Ascending aorta (tissue), 2 donors: ENCODE measurements around the gene NDUFA3. TPM values are rescaled to one million over a fixed set of nuclear protein-coding genes. Genes with fewer than 3 reads are reported as not detected.

ENCODE experiments used
- DNase-seq, 2 donors: peaks; one replicate each; pipeline ENCODE4 v3.0.0-alpha.2; 2019; ENCODE audit warnings: low spot score in 2 of 2
- H3K27ac ChIP-seq, 2 donors: fragments of 200-600 bp; sonication (generic); one replicate each; pipeline ENCODE4 v1.5.1; 2016 to 2017; ENCODE audit warnings: mild to moderate bottlenecking in 1 of 2
- H3K27me3 ChIP-seq: fragments of 200-600 bp; sonication (generic); one replicate; pipeline ENCODE4 v1.5.1; 2017
- H3K36me3 ChIP-seq, 2 donors: fragments of 200-600 bp; sonication (generic); one replicate each; pipeline ENCODE4 v1.5.1; 2016
- H3K4me1 ChIP-seq, 2 donors: fragments of 200-600 bp; sonication (generic); one replicate each; pipeline ENCODE4 v1.5.1; 2016 to 2017; ENCODE audit warnings: mild to moderate bottlenecking in 1 of 2
- H3K4me3 ChIP-seq, 2 donors: fragments of 200-600 bp; sonication (generic); one replicate each; pipeline ENCODE4 v1.5.1; 2016 to 2017; ENCODE audit warnings: mild to moderate bottlenecking in 1 of 2
- H3K9me3 ChIP-seq, 2 donors: fragments of 200-600 bp; sonication (generic); one replicate each; pipeline ENCODE4 v1.5.1; 2016
- intact Hi-C: fragments of 100-400 bp; cut with DNase I; formaldehyde crosslinking; loops from one replicate; pipeline ENCODE4 v1.15.1; 2023
- total RNA-seq: library from RNA; depleted of rRNA; stranded (reverse); fragments of >200 nt; gene quantifications from one replicate; pipeline ENCODE4 v1.1.0, GENCODE V29; 2016
- TF ChIP-seq, protein P1 (sequence below), 3 experiments: fragments of 200-600 bp in 2 of 3; fragments of 450-650 bp in 1 of 3; sonication (generic) in 2 of 3; IDR thresholded peaks; one replicate each; pipeline ENCODE4 v1.5.1; 2016 to 2019; ENCODE audit warnings: antibody characterized with exemption in 3 of 3, mild to moderate bottlenecking in 1 of 3, moderate library complexity in 1 of 3

Gene NDUFA3
- total RNA-seq, 1 donor from 2014 or later: 12.5 TPM

DNA sequence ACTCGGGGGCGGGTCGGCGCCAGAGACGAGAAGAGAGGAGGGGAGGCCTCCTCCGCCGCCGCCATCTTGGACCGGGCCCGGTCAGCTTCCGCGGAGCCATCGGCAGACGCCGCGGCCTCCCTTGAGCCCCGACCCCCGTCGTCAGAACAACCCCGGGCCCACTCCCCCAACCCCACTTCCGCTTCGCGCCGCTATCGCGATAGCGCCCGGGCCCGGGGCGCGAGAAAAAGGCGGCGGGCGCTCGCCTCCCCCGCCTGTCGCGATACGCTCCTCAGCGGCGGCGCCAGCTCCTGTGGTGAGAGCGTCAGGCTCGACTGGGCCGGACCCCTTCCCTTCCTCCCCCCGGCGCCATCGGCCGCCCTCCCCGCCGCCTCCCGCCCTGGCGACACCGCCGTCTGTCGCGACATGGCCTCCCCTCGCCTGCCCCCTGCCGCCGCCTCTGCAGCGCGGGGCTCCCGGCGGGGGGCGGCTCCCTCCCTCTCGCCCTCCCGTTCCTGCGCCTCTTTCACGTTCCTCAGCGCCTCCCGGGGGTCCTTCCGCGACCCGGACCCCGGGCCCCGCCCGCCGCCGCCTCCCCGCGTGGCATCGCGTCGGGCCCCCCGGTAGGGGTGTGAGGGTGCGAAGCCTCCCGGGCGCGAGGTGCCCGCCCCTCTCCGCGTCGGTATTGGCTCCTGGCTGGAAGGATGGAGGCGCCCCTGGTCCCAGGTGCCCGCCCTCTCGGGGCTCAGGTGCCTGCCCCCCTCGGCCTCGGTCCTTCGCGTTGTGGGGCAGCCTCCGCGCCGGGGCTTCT, 35.2 kb downstream of the NDUFA3 start, which contains the start of gene CNOT3:
Gene CNOT3, plus strand, starts transcription at position 64 of the 790 bp plus-strand sequence. CDS start 5,217 bp downstream, outside the sequence.
- Histone ChIP-seq H3K36me3 (peaks cover 2 to 10% of the 10 kb centered on the region in 2 donors), H3K9me3 (no peaks in the 10 kb centered on the region), H3K4me3 (peak within 1 kb of the TSS; percentile 95 to 98), H3K27me3 (no peaks in the 10 kb centered on the region), H3K27ac (peak within 1 kb of the TSS; percentile 96 to 98), H3K4me1 (peaks cover 0 to 15% of the 10 kb centered on the region in 2 donors)
- TF ChIP-seq, protein P1, sequence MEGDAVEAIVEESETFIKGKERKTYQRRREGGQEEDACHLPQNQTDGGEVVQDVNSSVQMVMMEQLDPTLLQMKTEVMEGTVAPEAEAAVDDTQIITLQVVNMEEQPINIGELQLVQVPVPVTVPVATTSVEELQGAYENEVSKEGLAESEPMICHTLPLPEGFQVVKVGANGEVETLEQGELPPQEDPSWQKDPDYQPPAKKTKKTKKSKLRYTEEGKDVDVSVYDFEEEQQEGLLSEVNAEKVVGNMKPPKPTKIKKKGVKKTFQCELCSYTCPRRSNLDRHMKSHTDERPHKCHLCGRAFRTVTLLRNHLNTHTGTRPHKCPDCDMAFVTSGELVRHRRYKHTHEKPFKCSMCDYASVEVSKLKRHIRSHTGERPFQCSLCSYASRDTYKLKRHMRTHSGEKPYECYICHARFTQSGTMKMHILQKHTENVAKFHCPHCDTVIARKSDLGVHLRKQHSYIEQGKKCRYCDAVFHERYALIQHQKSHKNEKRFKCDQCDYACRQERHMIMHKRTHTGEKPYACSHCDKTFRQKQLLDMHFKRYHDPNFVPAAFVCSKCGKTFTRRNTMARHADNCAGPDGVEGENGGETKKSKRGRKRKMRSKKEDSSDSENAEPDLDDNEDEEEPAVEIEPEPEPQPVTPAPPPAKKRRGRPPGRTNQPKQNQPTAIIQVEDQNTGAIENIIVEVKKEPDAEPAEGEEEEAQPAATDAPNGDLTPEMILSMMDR (IDR thresholded peaks at IDR 0.05): no peak
- intact Hi-C loops: loop anchor here (1.0 kb wide), 7 partner anchors 21 to 326 kb away; partner anchors contain the start of genes LENG1, LENG8, MYADM and NDUFA3
- DNase-seq: no peak

DNA sequence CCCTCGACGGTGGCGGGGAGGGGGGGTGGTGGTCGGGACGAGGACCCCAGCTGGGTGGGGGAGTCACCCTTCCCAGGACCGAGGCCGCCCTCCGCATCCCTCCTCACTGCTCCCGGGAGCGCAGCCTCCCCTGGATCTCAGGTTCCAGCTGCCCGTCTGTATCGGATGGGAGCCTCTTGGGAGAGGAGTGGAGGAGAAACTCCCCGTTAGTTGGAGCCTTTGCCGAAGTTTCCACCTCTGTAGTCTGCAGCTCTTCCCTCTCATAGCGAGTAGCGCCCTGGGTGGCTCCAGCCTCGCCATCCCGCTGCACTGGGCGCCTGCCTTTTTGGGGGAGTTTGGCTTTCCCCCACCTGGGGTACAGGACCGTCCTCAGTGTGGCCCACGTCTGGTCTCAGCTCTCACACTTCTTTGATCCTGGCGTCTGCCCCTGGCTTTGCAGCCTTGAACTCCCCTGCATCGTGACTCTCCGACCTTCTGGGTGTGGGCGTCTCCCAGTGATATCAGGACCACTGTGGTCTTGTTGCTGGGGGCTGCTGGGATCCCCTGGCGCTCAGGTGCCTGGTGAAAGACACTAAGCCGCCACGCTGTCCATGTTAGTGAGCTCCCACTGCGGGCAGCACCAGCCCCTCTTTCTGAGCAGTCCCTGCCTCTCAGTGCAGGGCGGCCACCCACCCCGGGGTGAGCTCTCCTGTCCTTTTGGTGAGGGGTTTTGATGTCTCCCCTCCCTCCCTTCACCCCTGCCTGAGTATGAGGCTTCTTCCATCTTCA, 36.0 kb downstream of the NDUFA3 start:
- H3K27ac ChIP-seq: peak overlapping the region; percentile 96 to 98
- peak overlapping the region; percentile 95 to 98 for H3K4me3 ChIP-seq
- TF ChIP-seq, protein P1 (IDR thresholded peaks at IDR 0.05): no peak
- H3K9me3 ChIP-seq: no peaks in the 10 kb centered on the region
- no peaks in the 10 kb centered on the region for H3K27me3 ChIP-seq
- DNase-seq: no peak
- peaks cover 10 to 15% of the 10 kb centered on the region in 2 donors for H3K36me3 ChIP-seq
- peaks cover 0 to 15% of the 10 kb centered on the region in 2 donors for H3K4me1 ChIP-seq
- intact Hi-C loops: no loop called here

DNA sequence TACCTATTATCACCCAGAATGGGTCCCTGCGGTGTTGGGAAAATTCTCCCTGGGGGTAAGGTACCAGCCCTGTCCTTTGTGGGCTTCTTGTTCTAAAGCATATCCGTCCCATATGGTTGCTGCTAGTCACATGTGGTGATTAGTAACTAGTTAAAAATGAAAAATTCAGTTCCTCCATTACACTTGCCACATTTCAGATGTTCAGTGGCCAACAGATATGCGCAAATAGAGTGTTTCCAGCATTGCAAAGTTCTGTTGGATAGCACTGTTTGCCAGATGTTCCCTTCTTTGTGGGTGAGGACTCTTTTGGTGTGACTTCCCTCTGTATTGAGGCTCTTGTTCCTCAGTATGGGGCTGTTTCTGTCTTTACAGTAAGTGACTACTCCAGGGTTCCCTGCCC, 38.7 kb downstream of the NDUFA3 start:
- TF ChIP-seq, protein P1 (IDR thresholded peaks at IDR 0.05): no peak
- no peaks in the 10 kb centered on the region for H3K27me3 ChIP-seq
- H3K36me3 ChIP-seq: peaks cover 36 to 41% of the 10 kb centered on the region in 2 donors
- no peaks in the 10 kb centered on the region for H3K9me3 ChIP-seq
- intact Hi-C loops: no loop called here
- H3K4me1 ChIP-seq: peaks cover 0 to 10% of the 10 kb centered on the region in 2 donors
- no peak for DNase-seq
- no peak overlapping the region for H3K4me3 ChIP-seq
- no peak overlapping the region for H3K27ac ChIP-seq

DNA sequence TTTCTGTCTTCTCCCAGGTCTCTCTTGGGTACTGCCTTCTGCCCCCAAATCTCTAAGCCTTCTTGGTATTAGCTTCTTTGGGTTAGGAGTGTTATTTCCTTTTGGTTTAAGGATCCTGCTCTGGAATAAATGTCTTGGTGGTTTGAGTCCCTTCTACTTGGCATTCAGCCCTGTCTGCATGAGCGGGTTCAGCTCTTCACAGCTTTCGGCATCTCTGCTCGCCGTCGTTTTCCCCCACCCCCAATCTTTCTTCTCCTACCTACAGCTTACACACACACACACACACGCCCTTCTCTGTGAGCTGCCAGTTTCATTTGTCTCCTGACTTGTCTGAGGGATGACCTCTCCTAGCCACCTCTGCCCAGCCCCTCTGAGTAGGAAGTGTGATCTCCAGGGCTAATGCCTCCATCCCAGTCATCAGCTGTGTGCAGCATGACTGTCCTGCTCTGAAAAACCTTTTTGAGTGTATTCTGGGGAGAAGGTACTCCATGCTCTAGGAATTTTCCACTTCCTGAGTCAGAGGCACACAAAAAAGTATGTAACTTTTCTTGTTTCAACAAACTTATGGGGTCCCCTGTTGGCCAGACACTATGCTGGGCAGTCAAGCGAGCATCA, 39.6 kb downstream of the NDUFA3 start:
- peaks cover 46 to 51% of the 10 kb centered on the region in 2 donors for H3K36me3 ChIP-seq
- H3K9me3 ChIP-seq: no peaks in the 10 kb centered on the region
- peaks cover 0 to 10% of the 10 kb centered on the region in 2 donors for H3K4me1 ChIP-seq
- H3K4me3 ChIP-seq: no peak overlapping the region
- intact Hi-C loops: no loop called here
- TF ChIP-seq, protein P1 (IDR thresholded peaks at IDR 0.05): no peak
- H3K27ac ChIP-seq: no peak overlapping the region
- no peak for DNase-seq
- no peaks in the 10 kb centered on the region for H3K27me3 ChIP-seq

DNA sequence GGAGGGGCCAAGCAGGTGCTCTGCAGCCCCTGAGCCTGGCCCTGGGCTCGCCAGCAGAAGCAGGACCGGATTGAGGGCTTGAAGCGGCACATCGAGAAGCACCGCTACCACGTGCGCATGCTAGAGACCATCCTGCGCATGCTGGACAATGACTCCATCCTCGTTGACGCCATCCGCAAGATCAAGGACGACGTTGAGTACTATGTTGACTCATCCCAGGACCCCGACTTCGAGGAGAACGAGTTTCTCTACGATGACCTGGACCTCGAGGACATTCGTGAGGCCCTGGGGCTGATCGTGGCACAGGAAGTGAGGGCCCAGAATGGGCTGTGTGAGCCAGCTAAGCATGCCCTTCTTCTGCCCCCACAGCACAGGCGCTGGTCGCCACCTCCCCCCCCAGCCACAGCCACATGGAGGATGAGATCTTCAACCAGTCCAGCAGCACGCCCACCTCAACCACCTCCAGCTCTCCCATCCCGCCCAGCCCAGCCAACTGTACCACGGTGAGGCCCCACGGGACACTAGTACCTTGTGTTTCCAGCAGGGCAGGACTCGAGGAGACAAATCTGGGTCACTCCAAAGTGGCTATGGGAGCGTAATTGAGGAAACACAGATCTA, 43.0 kb downstream of the NDUFA3 start:
- H3K4me1 ChIP-seq: peaks cover 0 to under 1% of the 10 kb centered on the region in 2 donors
- H3K9me3 ChIP-seq: no peaks in the 10 kb centered on the region
- H3K27ac ChIP-seq: no peak overlapping the region
- TF ChIP-seq, protein P1 (IDR thresholded peaks at IDR 0.05): no peak
- H3K36me3 ChIP-seq: peaks cover 78 to 81% of the 10 kb centered on the region in 2 donors
- H3K4me3 ChIP-seq: no peak overlapping the region
- intact Hi-C loops: no loop called here
- no peaks in the 10 kb centered on the region for H3K27me3 ChIP-seq
- DNase-seq: no peak
